Sigmoid colon (tissue), 7 donors: ENCODE data around the gene GK. TPM values are rescaled to one million over a fixed set of nuclear protein-coding genes. Genes with fewer than 3 reads are reported as not detected.
"Not testable (repeated sequence)": the region's sequence is repeated elsewhere in the genome, so short reads cannot be mapped to it uniquely, and the experiment has no call there.

Source experiments
- DNase-seq: peaks from one replicate; pipeline ENCODE4 v3.0.0-alpha.2; 2019
- H3K27ac ChIP-seq, 4 donors: fragments of 200-600 bp; sonication (generic); one replicate each; pipeline ENCODE4 v1.5.1; 2016 to 2019; ENCODE audit warnings: mild to moderate bottlenecking in 1 of 4
- H3K27me3 ChIP-seq, 3 donors: fragments of 200-600 bp; sonication (generic); one replicate each; pipeline ENCODE4 v1.5.1; 2019; ENCODE audit warnings: mild to moderate bottlenecking in 1 of 3
- H3K36me3 ChIP-seq, 4 donors: fragments of 200-600 bp; sonication (generic); one replicate each; pipeline ENCODE4 v1.5.1; 2016 to 2019
- H3K4me1 ChIP-seq, 4 donors: fragments of 200-600 bp; sonication (generic); one replicate each; pipeline ENCODE4 v1.5.1; 2017 to 2019
- H3K4me3 ChIP-seq, 4 donors: fragments of 200-600 bp; sonication (generic); one replicate each; pipeline ENCODE4 v1.5.1; 2017 to 2019; ENCODE audit warnings: mild to moderate bottlenecking in 2 of 4, moderate library complexity in 1 of 4
- H3K9me3 ChIP-seq, 4 donors: fragments of 200-600 bp in 3 of 4; sonication (generic) in 3 of 4; one replicate each; pipeline versions ENCODE4 v1.5.1 to v1.6.1; 2013 to 2019
- CTCF ChIP-seq, 4 experiments: fragments of 450-650 bp in 3 of 4; fragments of 200-600 bp in 1 of 4; IDR thresholded peaks; one replicate each; pipeline ENCODE4 v1.5.1; 2016 to 2019; ENCODE audit warnings: antibody characterized with exemption in 4 of 4, mild to moderate bottlenecking in 3 of 4, moderate library complexity in 2 of 4
- EP300 ChIP-seq, 4 donors: sonication (generic); formaldehyde crosslinking; IDR thresholded peaks; one replicate each; pipeline ENCODE4 v1.6.1; 2017; ENCODE audit warnings: antibody characterized with exemption in 4 of 4
- POLR2A ChIP-seq, 2 donors: fragments of 450-650 bp; IDR thresholded peaks; one replicate each; pipeline ENCODE4 v1.6.1; 2016; ENCODE audit warnings: antibody characterized with exemption in 2 of 2, mild to moderate bottlenecking in 2 of 2, moderate library complexity in 2 of 2
- POLR2AphosphoS5 ChIP-seq, 4 donors: sonication (generic); formaldehyde crosslinking; IDR thresholded peaks; one replicate each; pipeline ENCODE4 v1.6.1; 2017; ENCODE audit warnings: antibody characterized with exemption in 4 of 4
- WGBS, 2 donors: extraction: QIAGEN DNeasy Blood & Tissue Kit; methylation state at CpG; one replicate each; pipeline ENCODE4 v1.1.7; 2013; 5-methylcytosine and 5-hydroxymethylcytosine counted together
- intact Hi-C: fragments of 100-400 bp; cut with DNase I; formaldehyde crosslinking; loops from one replicate; pipeline ENCODE4 v1.15.1; 2023
- polyA plus RNA-seq, 3 donors: library from polyadenylated mRNA; stranded (reverse); fragments of 200-250 nt; gene quantifications; one replicate each; pipeline ENCODE4 v1.2.3, GENCODE V29; 2013
- total RNA-seq, 4 donors: library from RNA; depleted of rRNA; stranded (reverse); fragments of >200 nt; gene quantifications; one replicate each; pipeline ENCODE4 v1.1.0, GENCODE V29; 2016
- donor health status: healthy with polysubstance abuse.
- donor health status: Bipolar disorder and iron deficiency.
- donor health status: healthy.

Gene GK
- total and polyA plus RNA-seq, 7 donors, result 2.5 to 47.6 (median 8.0) TPM

- 82 to 87% methylated on average over 8 of the region's 8 CpGs for WGBS, 2 donors
- no peak for TF ChIP-seq POLR2A (IDR thresholded peaks at IDR 0.05)
- TF ChIP-seq CTCF (IDR thresholded peaks at IDR 0.05), result no peak
- TF ChIP-seq EP300 (IDR thresholded peaks at IDR 0.05), result no peak
- TF ChIP-seq POLR2AphosphoS5 (IDR thresholded peaks at IDR 0.05), result no peak
- Histone ChIP-seq H3K4me3 (no peak overlapping the region), H3K36me3 (no peaks in the 10 kb centered on the region), H3K27me3 (no peaks in the 10 kb centered on the region), H3K27ac (no peak overlapping the region), H3K9me3 (no peaks in the 10 kb centered on the region), H3K4me1 (no peaks in the 10 kb centered on the region)
- intact Hi-C loops, result no loop called here
- no peak for DNase-seq
Measured at GRCh38 chrX:30637874-30638815, 15.1 kb upstream of the GK start.

DNA sequence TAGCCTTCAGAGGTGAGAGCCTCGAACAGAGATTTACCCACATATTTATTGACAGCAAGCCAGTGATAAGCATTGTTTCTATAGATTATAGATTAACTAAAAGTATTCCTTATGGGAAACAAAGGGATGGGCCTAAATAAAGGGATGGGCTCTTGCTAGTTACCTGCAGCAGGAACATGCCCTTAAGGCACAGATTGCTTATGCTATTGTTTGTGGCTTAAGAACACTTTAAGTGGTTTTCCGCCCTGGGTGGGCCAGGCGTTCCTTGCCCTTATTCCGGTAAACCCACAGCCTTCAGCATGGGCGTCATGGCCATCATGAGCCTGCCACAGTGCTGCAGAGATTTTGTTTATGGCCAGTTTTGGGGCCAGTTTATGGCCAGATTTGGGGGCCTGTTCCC lies 13.5 kb upstream of the GK start:
- H3K9me3 ChIP-seq, intact Hi-C loops, H3K27me3 ChIP-seq, DNase-seq, H3K4me1 ChIP-seq, H3K27ac ChIP-seq, H3K4me3 ChIP-seq, H3K36me3 ChIP-seq: not testable (repeated sequence)
- WGBS, 2 donors, result 93 to 96% methylated on average over 5 of the region's 5 CpGs

- DNase-seq, result no peak
- Histone ChIP-seq H3K27me3 (no peaks in the 10 kb centered on the region), H3K4me3 (no peak overlapping the region), H3K36me3 (no peaks in the 10 kb centered on the region), H3K9me3 (no peaks in the 10 kb centered on the region), H3K27ac (no peak overlapping the region), H3K4me1 (no peaks in the 10 kb centered on the region)
- intact Hi-C loops, result no loop called here
- no peak for TF ChIP-seq POLR2A (IDR thresholded peaks at IDR 0.05)
- TF ChIP-seq EP300 (IDR thresholded peaks at IDR 0.05), result no peak
- no peak for TF ChIP-seq POLR2AphosphoS5 (IDR thresholded peaks at IDR 0.05)
- TF ChIP-seq CTCF (IDR thresholded peaks at IDR 0.05), result no peak
- 77 to 90% methylated on average over 3 of the region's 3 CpGs for WGBS, 2 donors
Measured at GRCh38 chrX:30642642-30643041, 10.6 kb upstream of the GK start.

GRCh38 chrX:30643313-30643821 lies 9.9 kb upstream of the GK start:
- intact Hi-C loops, result no loop called here

More at GRCh38 chrX:30643313-30643821, 9.9 kb upstream of the GK start:
- no peak for DNase-seq
- no peaks in the 10 kb centered on the region for H3K9me3 ChIP-seq
- H3K4me1 ChIP-seq, result no peaks in the 10 kb centered on the region
- H3K36me3 ChIP-seq, result no peaks in the 10 kb centered on the region
- H3K27ac ChIP-seq, result no peak overlapping the region
- H3K27me3 ChIP-seq, result no peaks in the 10 kb centered on the region
- TF ChIP-seq CTCF (IDR thresholded peaks at IDR 0.05), result no peak
- peak in 2 of 4 donors; percentile 55 to 80 for TF ChIP-seq EP300 (IDR thresholded peaks at IDR 0.05)
- peak in 1 of 4 donors; percentile 39 for TF ChIP-seq POLR2AphosphoS5 (IDR thresholded peaks at IDR 0.05)
- H3K4me3 ChIP-seq, result no peak overlapping the region
- WGBS, 2 donors, result 64 to 83% methylated on average over 2 of the region's 2 CpGs
